ENCODE data around the gene PPT1. TPM values are rescaled to one million over a fixed set of nuclear protein-coding genes. Genes with fewer than 3 reads are reported as not detected.

PPT1 gene
- total and polyA plus RNA-seq, 2 experiments from 2014 or later, result 67.4 to 202 TPM

- Histone ChIP-seq H4K20me1 (replicated peaks; ENCODE audit: insufficient read depth) (peaks cover 5% of the 10 kb centered on the region), H3K27ac (ENCODE audit: low read depth) (no peak overlapping the region), H3K36me3 (ENCODE audit: insufficient read depth) (no peaks in the 10 kb centered on the region), H2AFZ (no peak overlapping the region), H3K79me2 (replicated peaks; ENCODE audit: insufficient read depth) (peaks cover 9% of the 10 kb centered on the region), H3K4me1 (ENCODE audit: insufficient read depth) (peaks cover 10% of the 10 kb centered on the region), H3K27me3 (ENCODE audit: insufficient read depth) (no peaks in the 10 kb centered on the region), H3F3A (replicated peaks; ENCODE audit: low read depth) (peaks cover 3% of the 10 kb centered on the region; the same call in 1 of the 2 replicates), H3K4me2 (no peak overlapping the region), H3K9me2 (ENCODE audit: insufficient read depth) (no peaks in the 10 kb centered on the region), H3K4me3 (no peak overlapping the region)
- Mint-ChIP-seq H3K9me3 (no peaks in the 10 kb centered on the region), H3K4me1 (peaks cover 12% of the 10 kb centered on the region), H3K27ac (no peak overlapping the region), H3K4me3 (no peak overlapping the region), H3K27me3 (ENCODE audit: insufficient read depth, low read depth, poor library complexity) (peaks cover 11% of the 10 kb centered on the region), H3K36me3 (ENCODE audit: low read depth) (peaks cover 2% of the 10 kb centered on the region; the same call in 2 of the 3 replicates)
- DNase-seq (ENCODE audit: low spot score), result no peak
- TF ChIP-seq CREB1 (CRISPR knock-in tag; IDR thresholded peaks at IDR 0.05; ENCODE audit: low read depth) (no peak), EZH2phosphoT487 (IDR thresholded peaks at IDR 0.05; ENCODE audit: unreplicated experiment) (no peak), NANOG (IDR thresholded peaks at IDR 0.05; ENCODE audit: borderline replicate concordance) (no peak), REST (IDR thresholded peaks at IDR 0.05; ENCODE audit: unreplicated experiment) (no peak), ZNF114 (CRISPR knock-in tag; IDR thresholded peaks at IDR 0.05) (no peak), ZNF331 (CRISPR knock-in tag; IDR thresholded peaks at IDR 0.05; ENCODE audit: low read depth) (no peak), ZNF462 (CRISPR knock-in tag; IDR thresholded peaks at IDR 0.05) (no peak), EZH2 (IDR thresholded peaks at IDR 0.05; ENCODE audit: low read depth, unreplicated experiment) (no peak), STAT1 (IDR thresholded peaks at IDR 0.05; ENCODE audit: unreplicated experiment) (no peak), POLR2AphosphoS5 (IDR thresholded peaks at IDR 0.05; ENCODE audit: low read depth) (no peak), JUNB (IDR thresholded peaks at IDR 0.05; ENCODE audit: unreplicated experiment) (no peak), CTCF (conservative IDR thresholded peaks at IDR 0.05; ENCODE audit: low read depth in 2 of 2) (no peak)
- TF ChIP-seq, protein P1, sequence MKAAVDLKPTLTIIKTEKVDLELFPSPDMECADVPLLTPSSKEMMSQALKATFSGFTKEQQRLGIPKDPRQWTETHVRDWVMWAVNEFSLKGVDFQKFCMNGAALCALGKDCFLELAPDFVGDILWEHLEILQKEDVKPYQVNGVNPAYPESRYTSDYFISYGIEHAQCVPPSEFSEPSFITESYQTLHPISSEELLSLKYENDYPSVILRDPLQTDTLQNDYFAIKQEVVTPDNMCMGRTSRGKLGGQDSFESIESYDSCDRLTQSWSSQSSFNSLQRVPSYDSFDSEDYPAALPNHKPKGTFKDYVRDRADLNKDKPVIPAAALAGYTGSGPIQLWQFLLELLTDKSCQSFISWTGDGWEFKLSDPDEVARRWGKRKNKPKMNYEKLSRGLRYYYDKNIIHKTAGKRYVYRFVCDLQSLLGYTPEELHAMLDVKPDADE (IDR thresholded peaks at IDR 0.05), result no peak
- no peak for ATAC-seq
These were observed 60.5 kb downstream of the PPT1 start for GRCh38 chr1:40036574-40036973.
